Prostate gland (tissue), 2 donors: ENCODE results near the gene MKRN2OS.

Experiments
- CTCF ChIP-seq, 4 experiments: fragments of 200-600 bp in 2 of 4; fragments of 450-650 bp in 2 of 4; sonication (generic) in 2 of 4; IDR thresholded peaks; 1 replicate in 3 of 4; 2 replicates in 1 of 4; pipeline ENCODE4 v1.5.1; 2016 to 2019; ENCODE audit warnings: antibody characterized with exemption in 4 of 4, mild to moderate bottlenecking in 2 of 4, moderate library complexity in 2 of 4
- POLR2A ChIP-seq: fragments of 450-650 bp; IDR thresholded peaks from one replicate; pipeline ENCODE4 v1.6.1; 2016; ENCODE audit warnings: antibody characterized with exemption, mild to moderate bottlenecking

- TF ChIP-seq POLR2A (no peak), CTCF (IDR thresholded peaks at IDR 0.05) (no peak)
Observed at GRCh38 chr3:12532182-12532581, 13.1 kb downstream of the MKRN2OS start.
